ENCODE results near the gene FERMT1.

The FERMT1 gene

DNA sequence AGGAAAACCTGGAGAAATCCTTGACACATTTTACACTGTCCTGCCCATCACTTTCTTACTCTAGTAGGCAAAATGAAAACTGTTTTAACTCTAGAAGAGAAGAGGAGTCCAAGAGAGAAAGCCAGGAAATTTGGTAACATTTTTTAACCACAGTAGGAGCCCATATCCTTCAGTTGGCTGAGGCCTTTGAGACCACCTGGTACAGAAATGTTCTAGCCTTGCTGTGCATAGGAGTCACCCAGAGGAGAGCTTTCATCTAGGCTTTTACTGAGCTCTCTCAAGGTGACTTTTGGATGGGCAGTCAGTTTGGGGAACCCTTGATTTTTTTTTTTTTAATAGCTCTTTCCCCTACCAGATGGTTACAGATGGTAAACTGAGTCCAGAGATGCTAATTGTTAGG, 94.0 kb downstream of the FERMT1 start:
- Histone ChIP-seq H3K36me3 (ENCODE audit: control insufficient read depth, insufficient read depth, low read length) (peaks cover 78% of the 10 kb centered on the region), H3K9me3 (ENCODE audit: control insufficient read depth, low read length) (peaks cover 19% of the 10 kb centered on the region), H3K27ac (ENCODE audit: low read depth, low read length, severe bottlenecking) (no peak overlapping the region), H3K4me3 (ENCODE audit: extremely low read depth, insufficient read depth, low read length, poor library complexity, severe bottlenecking) (no peak overlapping the region), H3K4me1 (ENCODE audit: control insufficient read depth, insufficient read depth, low read length, poor library complexity, severe bottlenecking) (peaks cover 5% of the 10 kb centered on the region)

GRCh38 chr20:6026051-6026450, 96.8 kb downstream of the FERMT1 start:
- Histone ChIP-seq H3K9me3 (ENCODE audit: control insufficient read depth, low read length) (peaks cover 21% of the 10 kb centered on the region), H3K36me3 (ENCODE audit: control insufficient read depth, insufficient read depth, low read length) (peaks cover 79% of the 10 kb centered on the region), H3K4me3 (ENCODE audit: extremely low read depth, insufficient read depth, low read length, poor library complexity, severe bottlenecking) (no peak overlapping the region), H3K27ac (ENCODE audit: low read depth, low read length, severe bottlenecking) (no peak overlapping the region), H3K4me1 (ENCODE audit: control insufficient read depth, insufficient read depth, low read length, poor library complexity, severe bottlenecking) (peaks cover 5% of the 10 kb centered on the region)
- WGBS, 2 experiments (ENCODE audit: insufficient coverage in 2 of 2), result 100% methylated on average over 1 of the region's 3 CpGs; no CpG with 5 or more reads in 1 of the 2 experiments
